ENCODE results near the gene HCFC2.
A peak's percentile ranks its signal among the peaks of the same experiment; 100 is the strongest.

Gene HCFC2

DNA sequence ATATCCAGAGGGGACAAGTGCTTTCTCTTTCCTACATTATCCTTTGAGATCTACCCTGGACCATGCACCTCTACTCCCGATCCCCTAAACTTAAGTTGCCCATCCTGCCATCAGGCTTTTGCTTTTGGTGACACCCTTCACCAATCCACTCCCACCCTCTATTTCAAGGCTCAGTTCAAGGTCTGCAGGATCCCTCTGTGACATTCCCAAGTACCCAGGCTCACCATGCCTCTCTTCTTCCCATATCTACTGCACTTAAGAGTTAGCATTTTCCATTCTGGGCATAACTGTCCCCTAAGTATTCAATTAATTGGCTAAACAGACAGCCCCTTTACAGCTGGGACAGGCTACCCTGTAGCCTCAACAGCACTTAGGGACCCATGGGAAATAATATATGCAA lies 70.6 kb downstream of the HCFC2 start:
- TF ChIP-seq, protein P1, sequence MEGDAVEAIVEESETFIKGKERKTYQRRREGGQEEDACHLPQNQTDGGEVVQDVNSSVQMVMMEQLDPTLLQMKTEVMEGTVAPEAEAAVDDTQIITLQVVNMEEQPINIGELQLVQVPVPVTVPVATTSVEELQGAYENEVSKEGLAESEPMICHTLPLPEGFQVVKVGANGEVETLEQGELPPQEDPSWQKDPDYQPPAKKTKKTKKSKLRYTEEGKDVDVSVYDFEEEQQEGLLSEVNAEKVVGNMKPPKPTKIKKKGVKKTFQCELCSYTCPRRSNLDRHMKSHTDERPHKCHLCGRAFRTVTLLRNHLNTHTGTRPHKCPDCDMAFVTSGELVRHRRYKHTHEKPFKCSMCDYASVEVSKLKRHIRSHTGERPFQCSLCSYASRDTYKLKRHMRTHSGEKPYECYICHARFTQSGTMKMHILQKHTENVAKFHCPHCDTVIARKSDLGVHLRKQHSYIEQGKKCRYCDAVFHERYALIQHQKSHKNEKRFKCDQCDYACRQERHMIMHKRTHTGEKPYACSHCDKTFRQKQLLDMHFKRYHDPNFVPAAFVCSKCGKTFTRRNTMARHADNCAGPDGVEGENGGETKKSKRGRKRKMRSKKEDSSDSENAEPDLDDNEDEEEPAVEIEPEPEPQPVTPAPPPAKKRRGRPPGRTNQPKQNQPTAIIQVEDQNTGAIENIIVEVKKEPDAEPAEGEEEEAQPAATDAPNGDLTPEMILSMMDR (IDR thresholded peaks at IDR 0.05; ENCODE audit: low read depth, low read length) = no peak
- H3K4me3 ChIP-seq (replicated peaks in 1 of 2; ENCODE audit: low read depth in 2 of 2, low read length in 2 of 2) = peak overlapping the region in 1 of 2 donors; percentile 84

DNA sequence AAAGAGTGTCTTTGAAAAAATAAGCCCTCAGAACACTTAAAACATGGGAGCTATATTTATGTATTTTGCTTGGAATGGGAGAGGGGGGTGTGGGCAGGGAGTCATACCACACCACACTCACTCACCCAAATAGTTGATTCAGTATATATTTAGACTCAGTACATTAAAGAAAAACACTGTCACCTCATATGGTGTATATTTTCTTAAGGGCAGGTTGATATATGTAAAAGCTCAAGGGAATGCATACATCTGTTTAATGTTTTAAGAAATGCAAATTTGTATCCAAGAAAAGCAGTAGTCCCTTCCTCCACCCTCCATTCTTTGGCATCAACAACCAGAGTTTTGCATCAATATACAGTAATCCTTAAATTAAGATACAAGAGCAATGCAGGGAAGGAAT lies 72.2 kb downstream of the HCFC2 start:
- peak; percentile 34 to 53 for DNase-seq (ENCODE audit: low read depth in 2 of 2)
- peak overlapping the region; percentile 82 to 84 for H3K4me3 ChIP-seq (replicated peaks in 1 of 2; ENCODE audit: low read depth in 2 of 2, low read length in 2 of 2)
- TF ChIP-seq, protein P1 (IDR thresholded peaks at IDR 0.05; ENCODE audit: low read depth, low read length) = no peak

More for the DNA sequence above, 70.6 kb downstream of the HCFC2 start:
- no peak for DNase-seq (ENCODE audit: low read depth in 2 of 2)

DNA sequence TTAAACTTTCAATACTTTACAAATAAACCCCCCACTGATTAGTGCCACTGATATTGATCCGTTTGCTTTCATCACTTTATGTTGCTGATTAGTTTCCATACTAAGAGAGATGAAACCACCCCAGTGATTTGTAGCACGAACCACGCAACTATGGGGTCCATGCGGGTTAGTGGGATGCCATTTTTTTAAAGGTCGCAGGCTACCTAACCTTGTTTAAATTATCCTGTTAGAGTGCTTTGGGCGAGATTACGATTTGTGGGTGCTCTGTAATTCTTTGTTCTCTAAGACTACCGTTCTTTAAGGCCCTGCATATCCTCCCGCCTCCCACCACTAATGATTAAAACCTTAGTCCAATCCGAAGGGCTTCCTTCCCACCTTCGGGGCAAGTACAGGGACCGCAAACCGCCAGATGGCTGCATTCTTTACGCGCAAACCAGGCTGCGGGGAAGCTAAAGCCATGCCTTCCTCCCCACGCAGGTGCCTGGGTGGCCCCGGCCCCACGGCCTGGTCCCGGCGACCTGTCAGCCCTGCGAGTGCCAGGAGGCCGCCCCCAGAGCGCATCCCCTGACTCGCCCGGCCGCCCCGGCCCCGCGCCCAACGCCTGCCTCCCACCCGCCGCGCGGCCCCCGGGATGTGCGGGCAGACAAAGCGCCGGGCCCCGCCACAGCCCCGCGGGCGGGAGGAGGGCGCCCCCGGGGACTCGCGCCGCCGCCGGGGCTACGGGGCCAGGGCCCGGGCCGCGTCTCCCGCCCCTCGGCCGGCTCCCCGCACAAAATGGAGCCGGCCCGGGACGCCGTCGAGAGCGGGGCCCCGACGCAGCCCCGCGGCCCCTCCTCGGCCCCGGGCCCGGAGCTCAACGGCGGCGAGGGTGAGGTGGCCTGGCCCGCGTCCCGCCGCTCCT lies 72.9 kb downstream of the HCFC2 start:
- H3K4me3 ChIP-seq (replicated peaks in 1 of 2; ENCODE audit: low read depth in 2 of 2, low read length in 2 of 2) = peak overlapping the region; percentile 82 to 84
- TF ChIP-seq, protein P1 (IDR thresholded peaks at IDR 0.05; ENCODE audit: low read depth, low read length) = no peak
- peak; percentile 41 to 51 for DNase-seq (ENCODE audit: low read depth in 2 of 2)

DNA sequence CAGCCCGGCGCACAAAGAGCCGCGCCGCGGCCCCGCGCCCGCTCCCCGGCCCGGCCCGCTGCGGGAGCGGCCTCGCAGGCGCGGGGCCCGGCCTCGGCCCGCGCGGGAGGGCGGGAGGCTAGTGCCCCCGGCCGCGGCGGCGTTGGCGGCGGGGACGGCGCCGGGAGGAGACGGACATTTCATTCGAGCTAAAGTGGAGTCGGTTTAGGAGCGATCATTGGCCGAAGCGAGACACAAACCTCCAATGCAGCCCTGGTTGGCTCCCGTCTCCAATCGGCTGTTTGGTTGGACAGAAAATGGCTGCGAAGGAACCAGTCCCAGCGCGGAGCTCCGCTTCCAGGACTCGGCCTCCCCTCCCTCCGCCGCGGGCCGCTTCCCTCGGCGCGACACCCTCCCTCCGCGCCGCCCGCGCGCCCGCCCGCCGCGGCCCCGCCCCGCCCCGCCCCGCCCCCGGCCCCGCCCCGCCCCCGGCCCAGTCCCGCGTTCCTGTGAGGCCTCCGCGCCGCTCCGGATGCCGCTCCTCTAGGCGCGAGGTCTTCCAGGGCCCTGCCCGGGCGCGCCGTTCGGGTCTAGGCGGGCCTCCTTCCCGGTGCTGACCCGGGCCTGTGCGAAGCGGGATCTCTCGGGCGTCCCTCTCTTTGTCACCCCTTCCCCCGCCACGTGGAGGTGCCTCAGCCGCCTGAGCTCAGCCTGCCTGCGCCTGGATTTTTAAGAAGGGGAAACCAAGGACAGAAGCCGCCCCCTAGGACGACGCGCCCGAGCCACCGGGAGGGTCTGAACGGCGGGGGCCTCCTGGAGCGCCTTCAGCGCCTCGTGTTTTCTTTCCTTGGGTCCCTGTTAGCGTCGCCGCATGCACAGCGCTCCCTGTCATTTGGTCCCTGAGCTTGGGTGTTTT lies 73.8 kb downstream of the HCFC2 start, which contains the start of gene NFYB:
TSS of gene NFYB (minus strand) at position 309 of the 895 bp plus-strand sequence. CDS start 2,757 bp downstream, outside the sequence.
- peak within 1 kb of the TSS; percentile 82 to 84 for H3K4me3 ChIP-seq (replicated peaks in 1 of 2; ENCODE audit: low read depth in 2 of 2, low read length in 2 of 2)
- DNase-seq (ENCODE audit: low read depth in 2 of 2) = peak; percentile 97 to 99
- TF ChIP-seq, protein P1 (IDR thresholded peaks at IDR 0.05; ENCODE audit: low read depth, low read length) = no peak

DNA sequence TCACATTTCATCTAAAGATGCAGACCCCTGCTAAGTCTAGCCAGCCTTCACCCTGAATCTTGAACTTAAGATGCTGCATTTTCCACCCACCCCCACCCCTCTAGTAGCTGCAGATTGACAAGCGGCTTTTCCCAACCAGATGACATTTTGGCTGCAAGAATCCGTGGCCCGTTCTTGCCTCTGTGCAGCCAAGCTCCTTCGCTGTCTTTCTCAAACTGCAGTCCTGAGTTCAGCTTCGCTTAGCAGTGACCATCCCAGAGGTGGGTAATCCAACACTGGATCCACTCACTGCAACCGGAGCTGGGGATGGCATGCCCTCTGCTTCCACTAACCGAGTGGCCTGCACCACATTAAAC lies 74.4 kb downstream of the HCFC2 start:
- no peak for DNase-seq (ENCODE audit: low read depth in 2 of 2)
- H3K4me3 ChIP-seq (replicated peaks in 1 of 2; ENCODE audit: low read depth in 2 of 2, low read length in 2 of 2) = peak overlapping the region in 1 of 2 donors; percentile 37
- TF ChIP-seq, protein P1 (IDR thresholded peaks at IDR 0.05; ENCODE audit: low read depth, low read length) = no peak

DNA sequence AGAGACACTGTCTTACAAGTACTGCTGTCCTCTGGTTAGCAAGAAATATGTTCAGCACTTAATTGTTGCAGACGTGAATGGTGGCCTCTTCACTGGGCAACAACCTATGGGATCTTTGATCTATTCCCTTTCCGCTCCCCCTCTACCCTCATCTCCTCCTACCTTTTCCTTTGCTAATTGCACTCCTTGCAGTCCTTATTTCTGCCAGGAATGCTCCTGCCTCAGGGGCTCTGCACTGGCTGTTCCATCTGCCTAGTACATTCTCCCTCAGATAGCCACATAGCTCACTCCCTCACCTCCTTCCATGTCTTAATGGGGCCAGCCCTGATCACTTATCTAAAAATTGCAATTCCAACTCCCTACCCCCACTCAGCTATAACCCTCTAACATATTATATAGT lies 78.2 kb downstream of the HCFC2 start:
- TF ChIP-seq, protein P1 (IDR thresholded peaks at IDR 0.05; ENCODE audit: low read depth, low read length) = no peak
- DNase-seq (ENCODE audit: low read depth in 2 of 2) = no peak
- H3K4me3 ChIP-seq (replicated peaks in 1 of 2; ENCODE audit: low read depth in 2 of 2, low read length in 2 of 2) = no peak overlapping the region
